GM21576 (cell line): Measurements from ENCODE around the gene PSMB10.

Source experiments
- ATAC-seq: cut with Tn5 transposase; IDR thresholded peaks from one replicate; pipeline ENCODE4 v1.9.1; 2021; ENCODE audit warnings: mild to moderate bottlenecking, moderate library complexity; ENCODE audit not compliant: unreplicated experiment

Gene PSMB10

DNA sequence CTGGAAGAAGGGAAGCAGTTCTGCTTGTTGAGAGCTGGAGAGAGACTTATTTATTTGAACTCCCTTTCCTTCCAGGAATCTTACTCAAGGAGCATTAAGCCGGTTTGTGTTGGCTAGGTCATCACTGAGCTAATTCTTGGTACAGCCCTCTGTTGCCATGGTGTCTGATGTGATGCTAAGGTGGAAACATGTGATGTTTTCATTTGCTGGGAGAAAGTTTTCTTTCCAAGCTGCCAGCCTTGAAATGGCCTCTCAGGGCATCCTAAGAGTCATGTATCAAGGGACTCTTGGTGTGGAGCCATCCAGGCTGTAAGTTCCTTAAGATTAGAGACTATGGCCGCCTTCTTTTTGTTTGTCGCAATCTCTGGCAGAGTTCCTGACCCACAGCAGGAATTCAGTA is 39.4 kb downstream of the PSMB10 start:
- ATAC-seq = no peak

DNA sequence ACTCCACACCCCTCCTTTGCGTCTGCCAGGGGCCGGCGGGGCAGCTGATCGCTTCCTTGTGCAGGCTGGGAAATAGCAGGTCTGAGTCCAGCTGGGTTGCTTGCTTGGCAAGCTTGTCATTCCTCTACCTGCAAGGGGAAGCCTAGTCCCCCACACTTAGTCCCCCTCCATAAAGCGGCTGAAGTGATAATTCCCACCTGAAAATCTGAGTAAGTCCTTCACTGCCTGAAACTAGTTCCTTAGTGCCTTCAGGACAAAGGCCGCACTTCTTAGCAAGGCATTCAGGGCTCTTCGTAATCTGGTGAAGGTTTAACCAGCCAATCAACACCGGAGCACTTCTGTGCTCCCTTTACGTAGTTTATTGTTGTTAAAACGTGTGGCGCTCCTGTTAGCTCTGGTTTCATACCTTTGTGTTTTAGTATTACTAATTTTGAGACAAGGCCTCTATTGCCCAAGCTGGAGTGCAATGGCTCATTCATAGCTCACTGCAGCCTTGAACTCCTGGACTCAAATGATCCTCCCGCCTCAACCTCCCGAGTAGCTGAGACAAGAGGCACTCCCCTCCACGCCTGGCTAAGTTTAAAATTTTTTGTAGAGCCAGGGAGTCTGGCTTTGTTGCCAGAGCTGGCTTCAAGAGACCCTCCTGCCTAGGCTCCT is 42.8 kb downstream of the PSMB10 start:
- ATAC-seq = peak; percentile 21

DNA sequence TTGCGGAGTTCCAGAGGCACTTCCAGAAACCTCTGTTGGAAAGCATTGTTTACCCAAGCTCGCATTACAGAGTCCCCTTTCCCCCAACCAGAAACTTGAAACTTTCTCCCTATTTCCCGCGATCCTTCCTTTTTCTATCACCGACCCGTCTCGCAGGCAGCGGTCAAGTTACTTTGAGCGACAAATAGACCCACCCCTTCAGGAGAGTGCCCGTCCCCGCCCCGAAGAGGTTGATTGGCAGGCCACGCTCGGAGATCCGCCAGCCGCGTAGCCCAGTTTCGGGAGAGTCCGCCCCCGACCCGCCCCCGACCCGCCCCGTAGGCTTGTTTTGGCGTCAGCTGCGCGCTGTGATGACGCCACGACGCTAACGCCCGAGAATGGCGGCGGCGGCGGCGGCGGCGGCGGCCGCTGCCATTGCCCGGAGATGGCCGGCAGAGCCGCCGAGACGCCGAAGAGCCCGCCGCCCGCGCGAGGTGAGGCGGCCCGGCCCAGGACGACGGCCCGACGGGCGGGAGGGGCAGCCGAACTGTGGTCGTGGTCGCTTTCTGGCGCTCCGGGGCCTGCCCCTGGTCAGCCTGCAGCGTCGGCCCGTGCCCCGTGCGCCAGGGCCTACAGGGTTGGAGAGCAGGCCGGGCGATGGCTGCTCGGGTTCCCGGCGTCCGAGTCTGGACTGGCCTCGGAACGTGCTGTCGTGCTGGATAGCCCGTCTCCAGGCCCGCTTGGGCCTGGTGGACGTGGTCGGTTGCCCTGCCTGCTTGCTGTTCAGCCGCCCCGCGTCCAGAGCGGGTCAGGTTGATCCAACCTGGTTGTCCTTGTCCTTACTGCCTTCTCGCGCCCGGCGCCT is 43.5 kb downstream of the PSMB10 start, which contains the start of gene PSKH1:
TSS of gene PSKH1 (plus strand) at position 356 of the 844 bp plus-strand sequence. CDS start 15,496 bp downstream, outside the sequence.
- ATAC-seq = peak; percentile 91

DNA sequence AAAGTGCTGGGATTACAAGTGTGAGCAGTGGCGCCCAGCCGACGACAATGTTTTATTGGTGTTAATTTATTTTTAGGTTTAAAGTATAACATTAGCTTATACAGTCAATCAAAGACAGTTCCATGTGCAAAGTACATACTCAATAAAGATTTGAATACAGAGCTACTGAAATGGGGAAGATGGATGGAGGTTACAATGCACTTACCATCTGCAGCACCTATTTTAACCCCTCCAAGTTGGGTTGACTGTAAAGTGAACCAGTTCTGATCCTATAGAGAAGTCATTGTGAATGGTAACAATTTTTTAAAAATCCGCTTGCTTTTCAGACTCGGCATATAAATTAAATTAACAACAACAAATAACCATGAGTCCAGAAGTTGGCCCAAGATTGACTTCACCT is 44.3 kb downstream of the PSMB10 start:
- no peak for ATAC-seq

DNA sequence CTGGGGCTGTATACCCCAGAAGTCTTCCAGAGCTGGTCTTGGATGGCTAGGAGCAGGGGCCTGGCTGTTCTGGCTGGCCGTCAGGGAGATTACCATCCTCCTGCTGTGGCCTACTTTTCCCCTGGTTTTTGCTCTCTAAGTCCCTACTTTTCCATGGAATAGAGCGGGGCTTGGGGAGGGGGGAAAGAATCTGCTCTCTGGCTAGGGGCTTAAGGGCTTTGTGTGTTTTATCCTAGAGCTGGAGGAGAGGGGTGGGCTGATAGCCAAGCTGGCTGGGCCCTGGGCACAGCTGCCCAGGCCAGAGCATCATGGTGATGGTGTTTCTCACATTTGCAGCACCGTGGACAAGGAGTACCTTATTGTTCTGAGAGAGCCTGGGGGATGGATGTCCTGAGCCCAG is 48.3 kb downstream of the PSMB10 start:
- ATAC-seq = no peak

DNA sequence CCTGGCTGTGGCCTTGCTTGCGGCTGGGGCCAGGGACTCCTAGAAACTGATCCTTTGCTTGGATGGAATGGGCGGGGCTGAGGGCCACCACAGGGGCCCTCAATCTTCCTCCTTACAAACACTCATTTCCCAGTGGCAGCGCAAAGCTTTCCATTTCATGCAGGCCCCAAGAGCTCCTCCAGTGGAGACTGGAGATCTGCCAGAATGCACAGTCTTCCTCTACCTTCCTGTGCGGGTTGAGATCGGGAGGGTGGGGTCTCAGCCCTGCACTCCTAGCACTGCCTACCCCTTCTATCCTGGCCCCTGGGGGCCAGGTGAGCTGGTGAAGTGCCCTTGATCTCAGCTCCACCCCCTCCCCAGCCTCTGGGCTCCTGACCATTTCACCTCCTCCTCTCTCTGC is 50.3 kb downstream of the PSMB10 start:
- no peak for ATAC-seq

DNA sequence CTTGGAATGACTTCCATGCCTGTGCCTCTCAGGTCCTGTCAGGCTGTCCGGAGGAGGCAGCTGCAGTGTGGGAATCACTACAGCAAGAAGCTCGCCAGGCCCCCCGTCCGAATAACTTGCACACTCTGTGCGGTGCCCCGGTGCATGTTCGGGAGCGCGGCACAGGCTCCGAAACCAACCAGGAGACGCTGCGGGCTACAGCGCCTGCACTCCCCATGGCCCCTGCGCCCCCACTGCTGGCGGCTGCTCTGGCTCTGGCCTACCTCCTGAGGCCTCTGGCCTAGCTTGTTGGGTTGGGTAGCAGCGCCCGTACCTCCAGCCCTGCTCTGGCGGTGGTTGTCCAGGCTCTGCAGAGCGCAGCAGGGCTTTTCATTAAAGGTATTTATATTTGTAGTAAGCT is 50.7 kb downstream of the PSMB10 start:
- no peak for ATAC-seq

DNA sequence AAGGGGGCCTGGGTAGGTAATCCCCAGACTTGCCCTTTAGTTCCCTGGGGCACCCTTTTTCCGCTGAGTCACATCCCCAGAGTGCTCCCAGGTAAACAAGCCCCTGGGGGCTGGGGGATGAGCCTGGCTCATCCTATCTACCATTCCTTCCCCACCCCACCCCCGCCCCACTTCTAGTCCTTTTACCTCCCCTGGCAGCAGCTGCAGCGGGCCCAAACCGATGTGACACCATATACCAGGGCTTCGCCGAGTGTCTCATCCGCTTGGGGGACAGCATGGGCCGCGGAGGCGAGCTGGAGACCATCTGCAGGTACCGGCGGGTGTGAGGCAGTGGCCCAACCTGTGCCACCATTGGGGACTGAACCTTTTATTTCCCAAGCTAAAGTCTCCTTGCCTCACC is 51.1 kb downstream of the PSMB10 start:
- ATAC-seq = no peak

DNA sequence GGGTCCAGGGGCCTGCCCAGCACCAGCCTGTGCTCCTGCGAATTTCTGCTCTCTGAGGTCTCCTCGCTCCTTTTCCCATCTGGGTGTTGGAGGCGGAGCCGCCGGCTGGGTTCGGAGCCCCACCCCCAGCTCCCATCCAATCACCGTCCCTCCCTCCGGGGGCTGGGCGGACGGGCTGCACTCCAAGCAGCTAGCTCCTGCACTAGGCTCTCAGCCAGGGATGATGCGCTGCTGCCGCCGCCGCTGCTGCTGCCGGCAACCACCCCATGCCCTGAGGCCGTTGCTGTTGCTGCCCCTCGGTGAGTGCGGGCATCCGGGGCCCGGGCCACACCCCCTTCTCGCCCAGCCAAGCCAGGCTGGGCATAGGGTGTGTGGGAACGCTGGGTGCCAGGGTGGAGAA is 52.0 kb downstream of the PSMB10 start, which contains the start of gene NRN1L:
TSS of gene NRN1L (plus strand) at position 202 of the 400 bp plus-strand sequence. CDS start at position 221, 19 bp downstream.
- no peak for ATAC-seq
